ENCODE measurements around the gene TPRX1. TPM values are rescaled to one million over a fixed set of nuclear protein-coding genes. Genes with fewer than 3 reads are reported as not detected.
"Not testable (repeated sequence)": the region's sequence is repeated elsewhere in the genome, so short reads cannot be mapped to it uniquely, and the experiment has no call there.

The TPRX1 gene
- not detected for polyA plus RNA-seq

GRCh38 chr19:47804451-47804850 is at the start of gene TPRX1:
TPRX1 (minus strand) TSS chr19:47804551; CDS start chr19:47804539, 12 bp downstream.
- H3K4me1 ChIP-seq (ENCODE audit: control insufficient read depth in 2 of 2, insufficient read depth in 2 of 2, low read length in 1 of 2); H3K36me3 ChIP-seq (ENCODE audit: control insufficient read depth in 2 of 2, insufficient read depth in 2 of 2, low read length in 1 of 2); H3K4me3 ChIP-seq (ENCODE audit: low read depth in 1 of 2, low read length in 2 of 2); H3K27ac ChIP-seq (ENCODE audit: low read depth in 2 of 2, low read length in 1 of 2); H3K9me3 ChIP-seq (ENCODE audit: control insufficient read depth in 2 of 2, insufficient read depth in 1 of 2, low read depth in 1 of 2, low read length in 1 of 2); H3K27me3 ChIP-seq (ENCODE audit: control insufficient read depth in 1 of 2, insufficient read depth in 2 of 2, low read length in 2 of 2): not testable (repeated sequence)
- 80 to 82% methylated on average over 5 of the region's 5 CpGs for WGBS, 2 donors

GRCh38 chr19:47853003-47853402 is 48.7 kb upstream of the TPRX1 start:
- Histone ChIP-seq H3K4me3 (ENCODE audit: low read depth in 1 of 2, low read length in 2 of 2) (no peak overlapping the region), H3K9me3 (ENCODE audit: control insufficient read depth in 2 of 2, insufficient read depth in 1 of 2, low read depth in 1 of 2, low read length in 1 of 2) (no peaks in the 10 kb centered on the region), H3K36me3 (ENCODE audit: control insufficient read depth in 2 of 2, insufficient read depth in 2 of 2, low read length in 1 of 2) (no peaks in the 10 kb centered on the region), H3K4me1 (ENCODE audit: control insufficient read depth in 2 of 2, insufficient read depth in 2 of 2, low read length in 1 of 2) (peaks cover 0 to 2% of the 10 kb centered on the region in 2 donors), H3K27me3 (ENCODE audit: control insufficient read depth in 1 of 2, insufficient read depth in 2 of 2, low read length in 2 of 2) (peaks cover 0 to 2% of the 10 kb centered on the region in 2 donors), H3K27ac (ENCODE audit: low read depth in 2 of 2, low read length in 1 of 2) (no peak overlapping the region)
- 67 to 69% methylated on average over 5 of the region's 5 CpGs for WGBS, 2 donors

- Histone ChIP-seq H3K27me3 (ENCODE audit: control insufficient read depth in 1 of 2, insufficient read depth in 2 of 2, low read length in 2 of 2) (peaks cover 0 to 2% of the 10 kb centered on the region in 2 donors), H3K4me1 (ENCODE audit: control insufficient read depth in 2 of 2, insufficient read depth in 2 of 2, low read length in 1 of 2) (peaks cover 0 to 2% of the 10 kb centered on the region in 2 donors), H3K9me3 (ENCODE audit: control insufficient read depth in 2 of 2, insufficient read depth in 1 of 2, low read depth in 1 of 2, low read length in 1 of 2) (no peaks in the 10 kb centered on the region), H3K27ac (ENCODE audit: low read depth in 2 of 2, low read length in 1 of 2) (no peak overlapping the region), H3K36me3 (ENCODE audit: control insufficient read depth in 2 of 2, insufficient read depth in 2 of 2, low read length in 1 of 2) (no peaks in the 10 kb centered on the region), H3K4me3 (ENCODE audit: low read depth in 1 of 2, low read length in 2 of 2) (no peak overlapping the region)
- 4 to 5% methylated on average over 22 of the region's 22 CpGs for WGBS, 2 donors
Measured at GRCh38 chr19:47848823-47849473, 44.6 kb upstream of the TPRX1 start.

- Histone ChIP-seq H3K4me3 (ENCODE audit: low read depth in 1 of 2, low read length in 2 of 2) (no peak overlapping the region), H3K9me3 (ENCODE audit: control insufficient read depth in 2 of 2, insufficient read depth in 1 of 2, low read depth in 1 of 2, low read length in 1 of 2) (no peaks in the 10 kb centered on the region), H3K27me3 (ENCODE audit: control insufficient read depth in 1 of 2, insufficient read depth in 2 of 2, low read length in 2 of 2) (peaks cover 0 to 2% of the 10 kb centered on the region in 2 donors), H3K4me1 (ENCODE audit: control insufficient read depth in 2 of 2, insufficient read depth in 2 of 2, low read length in 1 of 2) (peaks cover 0 to 2% of the 10 kb centered on the region in 2 donors), H3K27ac (ENCODE audit: low read depth in 2 of 2, low read length in 1 of 2) (no peak overlapping the region), H3K36me3 (ENCODE audit: control insufficient read depth in 2 of 2, insufficient read depth in 2 of 2, low read length in 1 of 2) (no peaks in the 10 kb centered on the region)
- 50 to 52% methylated on average over 10 of the region's 10 CpGs for WGBS, 2 donors
Measured at GRCh38 chr19:47848425-47848822, 44.1 kb upstream of the TPRX1 start.

- H3K4me1 ChIP-seq (ENCODE audit: control insufficient read depth in 2 of 2, insufficient read depth in 2 of 2, low read length in 1 of 2), result no peaks in the 10 kb centered on the region
- H3K27me3 ChIP-seq (ENCODE audit: control insufficient read depth in 1 of 2, insufficient read depth in 2 of 2, low read length in 2 of 2), result no peaks in the 10 kb centered on the region
- H3K36me3 ChIP-seq (ENCODE audit: control insufficient read depth in 2 of 2, insufficient read depth in 2 of 2, low read length in 1 of 2), result no peaks in the 10 kb centered on the region
- H3K27ac ChIP-seq (ENCODE audit: low read depth in 2 of 2, low read length in 1 of 2), result no peak overlapping the region
- H3K4me3 ChIP-seq (ENCODE audit: low read depth in 1 of 2, low read length in 2 of 2), result no peak overlapping the region
- 63% methylated on average over 5 of the region's 5 CpGs for WGBS, 2 donors
- H3K9me3 ChIP-seq (ENCODE audit: control insufficient read depth in 2 of 2, insufficient read depth in 1 of 2, low read depth in 1 of 2, low read length in 1 of 2), result no peaks in the 10 kb centered on the region
Measured at GRCh38 chr19:47842941-47843340, 38.6 kb upstream of the TPRX1 start.

- 19 to 25% methylated on average over 10 of the region's 10 CpGs for WGBS, 2 donors
- Histone ChIP-seq H3K27me3 (ENCODE audit: control insufficient read depth in 1 of 2, insufficient read depth in 2 of 2, low read length in 2 of 2) (no peaks in the 10 kb centered on the region), H3K4me1 (ENCODE audit: control insufficient read depth in 2 of 2, insufficient read depth in 2 of 2, low read length in 1 of 2) (no peaks in the 10 kb centered on the region), H3K4me3 (ENCODE audit: low read depth in 1 of 2, low read length in 2 of 2) (no peak overlapping the region), H3K9me3 (ENCODE audit: control insufficient read depth in 2 of 2, insufficient read depth in 1 of 2, low read depth in 1 of 2, low read length in 1 of 2) (no peaks in the 10 kb centered on the region), H3K27ac (ENCODE audit: low read depth in 2 of 2, low read length in 1 of 2) (no peak overlapping the region), H3K36me3 (ENCODE audit: control insufficient read depth in 2 of 2, insufficient read depth in 2 of 2, low read length in 1 of 2) (no peaks in the 10 kb centered on the region)
Measured at GRCh38 chr19:47839913-47840312, 35.6 kb upstream of the TPRX1 start.

GRCh38 chr19:47839411-47839810 is 35.1 kb upstream of the TPRX1 start:
- H3K4me1 ChIP-seq (ENCODE audit: control insufficient read depth in 2 of 2, insufficient read depth in 2 of 2, low read length in 1 of 2), result no peaks in the 10 kb centered on the region
- 66 to 73% methylated on average over 16 of the region's 16 CpGs for WGBS, 2 donors
- H3K36me3 ChIP-seq (ENCODE audit: control insufficient read depth in 2 of 2, insufficient read depth in 2 of 2, low read length in 1 of 2), result no peaks in the 10 kb centered on the region
- no peak overlapping the region for H3K4me3 ChIP-seq (ENCODE audit: low read depth in 1 of 2, low read length in 2 of 2)
- H3K9me3 ChIP-seq (ENCODE audit: control insufficient read depth in 2 of 2, insufficient read depth in 1 of 2, low read depth in 1 of 2, low read length in 1 of 2), result no peaks in the 10 kb centered on the region
- no peak overlapping the region for H3K27ac ChIP-seq (ENCODE audit: low read depth in 2 of 2, low read length in 1 of 2)
- no peaks in the 10 kb centered on the region for H3K27me3 ChIP-seq (ENCODE audit: control insufficient read depth in 1 of 2, insufficient read depth in 2 of 2, low read length in 2 of 2)

GRCh38 chr19:47836038-47836437 is 31.7 kb upstream of the TPRX1 start:
- no peaks in the 10 kb centered on the region for H3K4me1 ChIP-seq (ENCODE audit: control insufficient read depth in 2 of 2, insufficient read depth in 2 of 2, low read length in 1 of 2)
- no peak overlapping the region for H3K27ac ChIP-seq (ENCODE audit: low read depth in 2 of 2, low read length in 1 of 2)
- H3K4me3 ChIP-seq (ENCODE audit: low read depth in 1 of 2, low read length in 2 of 2), result no peak overlapping the region
- no peaks in the 10 kb centered on the region for H3K27me3 ChIP-seq (ENCODE audit: control insufficient read depth in 1 of 2, insufficient read depth in 2 of 2, low read length in 2 of 2)
- WGBS, 2 donors, result 69 to 72% methylated on average over 8 of the region's 8 CpGs
- H3K36me3 ChIP-seq (ENCODE audit: control insufficient read depth in 2 of 2, insufficient read depth in 2 of 2, low read length in 1 of 2), result no peaks in the 10 kb centered on the region
- no peaks in the 10 kb centered on the region for H3K9me3 ChIP-seq (ENCODE audit: control insufficient read depth in 2 of 2, insufficient read depth in 1 of 2, low read depth in 1 of 2, low read length in 1 of 2)

GRCh38 chr19:47832723-47833122 is 28.4 kb upstream of the TPRX1 start:
- Histone ChIP-seq H3K4me1 (ENCODE audit: control insufficient read depth in 2 of 2, insufficient read depth in 2 of 2, low read length in 1 of 2) (no peaks in the 10 kb centered on the region), H3K27ac (ENCODE audit: low read depth in 2 of 2, low read length in 1 of 2) (no peak overlapping the region), H3K36me3 (ENCODE audit: control insufficient read depth in 2 of 2, insufficient read depth in 2 of 2, low read length in 1 of 2) (no peaks in the 10 kb centered on the region), H3K9me3 (ENCODE audit: control insufficient read depth in 2 of 2, insufficient read depth in 1 of 2, low read depth in 1 of 2, low read length in 1 of 2) (no peaks in the 10 kb centered on the region), H3K4me3 (ENCODE audit: low read depth in 1 of 2, low read length in 2 of 2) (no peak overlapping the region), H3K27me3 (ENCODE audit: control insufficient read depth in 1 of 2, insufficient read depth in 2 of 2, low read length in 2 of 2) (no peaks in the 10 kb centered on the region)
- WGBS, 2 donors, result 84 to 89% methylated on average over 4 of the region's 4 CpGs

GRCh38 chr19:47826800-47827199 is 22.4 kb upstream of the TPRX1 start:
- Histone ChIP-seq H3K4me1 (ENCODE audit: control insufficient read depth in 2 of 2, insufficient read depth in 2 of 2, low read length in 1 of 2) (no peaks in the 10 kb centered on the region), H3K9me3 (ENCODE audit: control insufficient read depth in 2 of 2, insufficient read depth in 1 of 2, low read depth in 1 of 2, low read length in 1 of 2) (peaks cover 2 to 4% of the 10 kb centered on the region in 2 donors), H3K36me3 (ENCODE audit: control insufficient read depth in 2 of 2, insufficient read depth in 2 of 2, low read length in 1 of 2) (no peaks in the 10 kb centered on the region), H3K27ac (ENCODE audit: low read depth in 2 of 2, low read length in 1 of 2) (no peak overlapping the region), H3K4me3 (ENCODE audit: low read depth in 1 of 2, low read length in 2 of 2) (no peak overlapping the region), H3K27me3 (ENCODE audit: control insufficient read depth in 1 of 2, insufficient read depth in 2 of 2, low read length in 2 of 2) (peaks cover 0 to 2% of the 10 kb centered on the region in 2 donors)
- 89 to 91% methylated on average over 6 of the region's 6 CpGs for WGBS, 2 donors

All from esophagus (tissue), 2 donors.